ENCODE data around the gene JUND.

DNA sequence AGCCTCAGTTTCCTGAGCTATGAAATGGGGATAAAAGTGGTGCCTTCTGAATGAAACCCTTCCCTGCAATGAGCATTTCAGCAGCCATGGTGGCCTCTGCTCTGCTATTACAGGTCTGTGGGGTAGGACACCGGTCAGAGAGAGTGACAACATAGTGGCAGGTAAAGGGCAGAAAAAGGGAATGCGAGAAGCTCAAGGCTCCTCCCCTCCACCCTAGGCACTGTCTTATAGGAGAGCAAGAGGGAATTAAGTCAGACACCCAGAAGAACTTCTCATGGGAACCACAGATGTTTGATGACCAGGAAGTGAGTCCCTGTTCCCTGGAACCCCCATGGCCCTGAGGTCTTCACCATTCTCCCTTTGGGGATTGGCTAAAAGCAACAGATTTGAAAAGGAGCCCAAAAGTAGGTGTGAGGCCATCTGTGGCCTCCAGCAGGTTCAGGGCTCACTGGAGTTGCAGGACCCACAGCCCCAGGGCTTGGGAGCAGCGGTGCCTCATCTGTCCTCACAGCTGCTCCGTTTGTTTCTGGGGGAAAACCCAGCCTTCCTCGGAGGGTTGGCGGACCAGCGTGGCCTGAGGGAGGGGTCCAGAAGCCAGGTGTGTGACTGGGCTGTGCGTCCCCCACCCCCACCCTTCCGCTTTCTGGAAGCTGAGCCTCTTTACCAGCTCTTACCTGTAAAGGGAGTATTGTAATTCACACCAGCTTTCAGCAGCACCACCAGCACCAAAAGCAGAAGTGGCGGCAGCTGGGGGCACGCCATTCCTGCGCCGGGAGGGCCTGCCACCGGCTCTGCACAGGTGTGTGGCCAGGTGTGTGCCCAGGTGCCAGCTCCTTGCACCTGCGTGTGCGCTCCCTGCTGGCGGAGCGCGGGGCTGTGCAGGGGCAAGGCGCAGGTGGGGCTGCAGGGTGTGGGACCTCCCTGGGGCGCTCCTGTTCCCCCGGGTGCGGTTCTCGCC, 26.6 kb downstream of the JUND start:
- TF ChIP-seq POLR2AphosphoS5 (IDR thresholded peaks at IDR 0.05; ENCODE audit: low read depth, low read length) (no peak), POLR2A (IDR thresholded peaks at IDR 0.05; ENCODE audit: low read depth, low read length) (no peak)

All from GM12892 (cell line).